Gastrocnemius medialis (tissue), 4 donors: ENCODE results near the gene COL20A1.

ENCODE experiments used
- CTCF ChIP-seq, 5 experiments: fragments of 450-650 bp in 3 of 5; fragments of 200-600 bp in 2 of 5; sonication (generic) in 2 of 5; IDR thresholded peaks in 4 of 5; conservative IDR thresholded peaks in 1 of 5; 1 replicate in 4 of 5; 2 replicates in 1 of 5; pipeline ENCODE4 v1.5.1; 2016 to 2019; ENCODE audit warnings: antibody characterized with exemption in 5 of 5, mild to moderate bottlenecking in 3 of 5, moderate library complexity in 3 of 5
- POLR2A ChIP-seq, 2 donors: fragments of 450-650 bp; IDR thresholded peaks; one replicate each; pipeline ENCODE4 v1.6.1; 2017; ENCODE audit warnings: antibody characterized with exemption in 2 of 2, mild to moderate bottlenecking in 2 of 2, moderate library complexity in 2 of 2

- no peak for TF ChIP-seq CTCF (IDR thresholded peaks at IDR 0.05 in 4 of 5, conservative IDR thresholded peaks at IDR 0.05 in 1 of 5)
- TF ChIP-seq POLR2A (IDR thresholded peaks at IDR 0.05): no peak
These were observed 14.3 kb upstream of the COL20A1 start for GRCh38 chr20:63278661-63279060.
